Mesendoderm (in vitro differentiated cells): ENCODE data around the gene CCDC66.
"Not testable (repeated sequence)": the region's sequence is repeated elsewhere in the genome, so short reads cannot be mapped to it uniquely, and the experiment has no call there.

ENCODE experiments used
- DNase-seq: peaks from one replicate; pipeline ENCODE4 v3.0.0; 2013
- H2AK5ac ChIP-seq: 2 replicates; pipeline ENCODE4 v1.6.1; 2013; ENCODE audit warnings: low read length, inconsistent platforms
- H2BK120ac ChIP-seq: 2 replicates; pipeline ENCODE4 v1.6.1; 2013; ENCODE audit warnings: low read depth, mild to moderate bottlenecking, low read length, moderate library complexity, mixed read lengths
- H2BK15ac ChIP-seq: replicated peaks from 2 replicates; pipeline ENCODE4 v1.6.1; 2013; ENCODE audit warnings: low read depth, mild to moderate bottlenecking, moderate library complexity
- H2BK5ac ChIP-seq: 2 replicates; pipeline ENCODE4 v1.6.1; 2013; ENCODE audit warnings: low read length, inconsistent platforms
- H3K18ac ChIP-seq: 2 replicates; pipeline ENCODE4 v1.6.1; 2013; ENCODE audit warnings: mild to moderate bottlenecking, low read length, mixed read lengths
- H3K23ac ChIP-seq: one replicate; pipeline ENCODE4 v1.6.1; 2013; ENCODE audit warnings: low read length
- H3K27ac ChIP-seq: 2 replicates; pipeline ENCODE4 v1.5.1; 2013; ENCODE audit warnings: low read depth, mild to moderate bottlenecking, inconsistent platforms, low read length, moderate library complexity
- H3K27me3 ChIP-seq: 2 replicates; pipeline ENCODE4 v1.6.1; 2013; ENCODE audit warnings: low read length, control low read depth, mild to moderate bottlenecking, inconsistent platforms; ENCODE audit not compliant: insufficient read depth, poor library complexity
- H3K36me3 ChIP-seq: 2 replicates; pipeline ENCODE4 v1.6.1; 2013; ENCODE audit warnings: low read length, inconsistent platforms; ENCODE audit not compliant: control insufficient read depth, insufficient read depth
- H3K4ac ChIP-seq: one replicate; pipeline ENCODE4 v1.6.1; 2013; ENCODE audit warnings: low read depth, mild to moderate bottlenecking, low read length, moderate library complexity
- H3K4me1 ChIP-seq: 2 replicates; pipeline ENCODE4 v1.6.1; 2013; ENCODE audit warnings: low read depth, low read length, inconsistent platforms; ENCODE audit not compliant: control insufficient read depth
- H3K4me2 ChIP-seq: 2 replicates; pipeline ENCODE4 v1.6.1; 2013; ENCODE audit warnings: low read length
- H3K4me3 ChIP-seq: 2 replicates; pipeline ENCODE4 v1.5.1; 2013; ENCODE audit warnings: mild to moderate bottlenecking, low read length
- H3K56ac ChIP-seq: one replicate; pipeline ENCODE4 v1.6.1; 2013; ENCODE audit warnings: low read length
- H3K79me1 ChIP-seq: 2 replicates; pipeline ENCODE4 v1.6.1; 2013; ENCODE audit warnings: low read length, inconsistent platforms
- H3K79me2 ChIP-seq: 2 replicates; pipeline ENCODE4 v1.6.1; 2013; ENCODE audit warnings: mild to moderate bottlenecking, low read length; ENCODE audit not compliant: control insufficient read depth, insufficient read depth
- H3K9ac ChIP-seq: 2 replicates; pipeline ENCODE4 v1.6.1; 2013; ENCODE audit warnings: low read length, inconsistent platforms
- H4K5ac ChIP-seq: one replicate; pipeline ENCODE4 v1.6.1; 2013; ENCODE audit warnings: low read length
- H4K8ac ChIP-seq: one replicate; pipeline ENCODE4 v1.6.1; 2013; ENCODE audit warnings: low read depth, mild to moderate bottlenecking, control low read depth, low read length, moderate library complexity
- WGBS: extraction: QIAGEN DNeasy Blood & Tissue Kit; methylation state at CpG from one replicate; pipeline ENCODE4 v1.1.7; 2013; ENCODE audit warnings: low lambda C conversion rate, missing lambda C conversion rate; ENCODE audit not compliant: insufficient coverage; ENCODE audit errors: extremely low coverage; 5-methylcytosine and 5-hydroxymethylcytosine counted together

CCDC66 gene

DNA sequence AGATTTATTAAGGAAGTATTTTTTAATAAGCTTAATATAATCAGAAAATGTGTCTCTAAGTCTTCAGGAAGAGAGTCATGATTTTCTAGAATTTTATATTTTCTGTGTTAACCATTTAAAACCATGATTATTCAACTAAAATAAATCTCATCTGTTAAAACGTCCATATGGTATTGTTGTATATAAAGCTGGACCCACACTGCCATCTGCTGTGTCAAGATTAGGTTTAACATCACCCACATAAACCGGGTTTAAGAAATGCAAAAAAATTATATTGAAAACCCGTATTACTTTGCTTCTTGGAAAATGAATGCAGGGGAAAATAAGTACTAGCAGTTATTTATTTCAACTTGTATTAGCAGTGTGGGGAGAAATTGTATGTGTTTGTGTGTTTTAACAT is 9.5 kb upstream of the CCDC66 start:
- Histone ChIP-seq H2BK5ac (no peak overlapping the region), H2AK5ac (no peak overlapping the region), H3K36me3 (no peaks in the 10 kb centered on the region), H3K27ac (no peak overlapping the region), H4K8ac (no peak overlapping the region), H2BK15ac (no peak overlapping the region), H2BK120ac (no peak overlapping the region), H3K27me3 (no peaks in the 10 kb centered on the region), H3K18ac (no peak overlapping the region), H3K4ac (no peak overlapping the region), H4K5ac (no peak overlapping the region), H3K56ac (no peak overlapping the region), H3K4me3 (no peak overlapping the region), H3K9ac (no peak overlapping the region), H3K4me1 (no peaks in the 10 kb centered on the region), H3K23ac (no peak overlapping the region), H3K4me2 (no peak overlapping the region), H3K79me1 (no peaks in the 10 kb centered on the region), H3K79me2 (no peaks in the 10 kb centered on the region)
- WGBS = no CpG with 5 or more reads among the region's 3 CpGs
- DNase-seq = no peak

DNA sequence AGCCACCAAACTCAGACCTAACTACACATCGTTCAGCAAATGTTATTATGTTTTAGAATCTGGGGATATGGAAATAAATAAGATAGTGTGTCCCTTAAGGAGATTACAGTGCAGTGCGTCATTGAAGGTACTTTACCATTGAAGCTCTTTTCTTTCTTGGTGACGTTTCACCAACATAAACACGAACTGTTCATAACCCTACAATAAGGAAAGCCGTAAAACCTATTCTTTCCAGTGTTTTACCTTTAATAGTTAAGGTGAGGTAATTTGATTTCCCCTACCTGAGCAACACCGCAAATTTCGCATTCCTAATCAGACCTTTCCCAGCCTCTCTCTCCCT is 826 bp downstream of the CCDC66 start:
- Histone ChIP-seq H3K23ac (no peak overlapping the region), H3K4me2 (peak overlapping the region; percentile 64), H4K8ac (no peak overlapping the region), H2AK5ac (no peak overlapping the region), H3K4me1 (no peaks in the 10 kb centered on the region), H3K9ac (peak overlapping the region; percentile 82), H3K18ac (no peak overlapping the region), H3K27ac (no peak overlapping the region), H3K4ac (no peak overlapping the region), H3K56ac (peak overlapping the region; percentile 90), H3K27me3 (no peaks in the 10 kb centered on the region), H3K4me3 (peak overlapping the region; percentile 68), H2BK120ac (no peak overlapping the region), H3K79me1 (no peaks in the 10 kb centered on the region), H2BK15ac (no peak overlapping the region), H4K5ac (no peak overlapping the region), H3K36me3 (no peaks in the 10 kb centered on the region), H3K79me2 (peaks cover 5% of the 10 kb centered on the region), H2BK5ac (no peak overlapping the region)
- WGBS = no CpG with 5 or more reads among the region's 7 CpGs
- no peak for DNase-seq

DNA sequence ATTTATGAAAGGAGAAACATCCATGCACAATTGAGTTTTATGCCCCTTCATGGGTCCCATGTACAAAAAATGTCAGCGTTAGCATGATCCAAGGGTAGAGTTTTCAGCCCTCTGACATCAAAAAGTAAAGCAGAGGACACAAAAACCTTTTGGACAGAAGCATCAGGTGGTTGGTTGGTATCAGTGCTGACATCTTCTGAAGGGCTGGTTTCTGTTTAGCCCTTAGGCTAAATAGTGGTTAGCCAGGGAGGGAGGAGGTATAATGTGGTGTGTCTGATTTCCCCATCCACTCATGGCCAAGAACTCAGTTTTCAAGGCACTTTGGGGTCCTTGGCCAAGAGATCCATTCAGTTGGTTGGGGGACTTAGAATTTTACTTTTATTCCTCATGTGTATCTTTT is 16.5 kb downstream of the CCDC66 start:
- no peak overlapping the region for H3K56ac ChIP-seq
- no peak overlapping the region for H3K23ac ChIP-seq
- DNase-seq = no peak
- H2BK15ac ChIP-seq = no peak overlapping the region
- H2BK5ac ChIP-seq = no peak overlapping the region
- H3K4me1 ChIP-seq = no peaks in the 10 kb centered on the region
- no peak overlapping the region for H3K4ac ChIP-seq
- H2AK5ac ChIP-seq = no peak overlapping the region
- no peak overlapping the region for H3K4me2 ChIP-seq
- no peak overlapping the region for H3K4me3 ChIP-seq
- no peak overlapping the region for H3K27ac ChIP-seq
- H3K36me3 ChIP-seq = no peaks in the 10 kb centered on the region
- H4K5ac ChIP-seq = no peak overlapping the region
- peaks cover 1% of the 10 kb centered on the region for H3K79me1 ChIP-seq
- no CpG with 5 or more reads among the region's 1 CpG for WGBS
- no peak overlapping the region for H3K18ac ChIP-seq
- no peaks in the 10 kb centered on the region for H3K79me2 ChIP-seq
- no peak overlapping the region for H3K9ac ChIP-seq
- no peak overlapping the region for H2BK120ac ChIP-seq
- H4K8ac ChIP-seq = no peak overlapping the region
- no peaks in the 10 kb centered on the region for H3K27me3 ChIP-seq

DNA sequence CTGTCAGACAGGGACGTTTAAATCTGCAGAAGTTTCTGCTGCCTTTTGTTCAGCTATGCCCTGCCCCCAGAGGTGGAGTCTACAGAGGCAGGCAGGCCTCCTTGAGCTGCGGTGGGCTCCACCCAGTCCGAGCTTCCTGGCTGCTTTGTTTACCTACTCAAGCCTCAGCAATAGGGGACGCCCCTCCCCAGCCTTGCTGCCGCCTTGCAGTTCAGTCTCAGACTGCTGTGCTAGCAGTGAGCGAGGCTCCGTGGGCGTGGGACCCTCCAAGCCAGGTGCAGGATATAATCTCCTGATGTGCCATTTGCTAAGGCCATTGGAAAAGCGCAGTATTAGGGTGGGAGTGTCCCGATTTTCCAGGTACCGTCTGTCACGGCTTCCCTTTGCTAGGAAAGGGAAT is 25.0 kb downstream of the CCDC66 start:
- not testable (repeated sequence) for H3K23ac ChIP-seq, H3K4me2 ChIP-seq

DNA sequence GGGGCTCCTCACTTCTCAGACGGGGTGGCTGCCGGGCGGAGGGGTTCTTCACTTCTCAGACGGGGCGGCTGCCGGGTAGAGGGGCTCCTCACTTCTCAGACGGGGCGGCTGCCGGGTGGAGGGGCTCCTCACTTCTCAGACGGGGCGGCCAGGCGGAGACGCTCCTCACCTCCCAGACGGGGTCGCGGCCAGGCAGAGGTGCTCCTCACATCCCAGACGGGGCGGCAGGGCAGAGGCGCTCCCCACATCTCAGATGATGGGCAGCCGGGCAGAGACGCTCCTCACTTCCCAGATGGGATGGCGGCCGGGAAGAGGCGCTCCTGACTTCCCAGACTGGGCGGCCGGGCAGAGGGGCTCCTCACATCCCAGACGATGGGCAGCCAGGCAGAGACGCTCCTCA is 27.3 kb downstream of the CCDC66 start:
- H3K27ac ChIP-seq, DNase-seq, H3K79me1 ChIP-seq, H3K4me1 ChIP-seq, H2BK15ac ChIP-seq, H3K9ac ChIP-seq, H4K5ac ChIP-seq, H3K56ac ChIP-seq, H3K79me2 ChIP-seq, H3K18ac ChIP-seq, H3K23ac ChIP-seq, H3K4me3 ChIP-seq, H3K27me3 ChIP-seq, H3K4ac ChIP-seq, H2BK5ac ChIP-seq, H4K8ac ChIP-seq, H2BK120ac ChIP-seq, H3K36me3 ChIP-seq, H2AK5ac ChIP-seq, H3K4me2 ChIP-seq: not testable (repeated sequence)
- WGBS = no CpG with 5 or more reads among the region's 28 CpGs

More for the DNA sequence above, 25.0 kb downstream of the CCDC66 start:
- H2AK5ac ChIP-seq, H4K5ac ChIP-seq, H4K8ac ChIP-seq, H3K56ac ChIP-seq, H3K36me3 ChIP-seq, DNase-seq, H3K4me1 ChIP-seq, H3K27ac ChIP-seq, H3K9ac ChIP-seq, H3K27me3 ChIP-seq, H2BK15ac ChIP-seq, H2BK5ac ChIP-seq, H3K4me3 ChIP-seq, H3K4ac ChIP-seq, H3K18ac ChIP-seq, H2BK120ac ChIP-seq, H3K79me1 ChIP-seq, H3K79me2 ChIP-seq: not testable (repeated sequence)
- WGBS = no CpG with 5 or more reads among the region's 12 CpGs

DNA sequence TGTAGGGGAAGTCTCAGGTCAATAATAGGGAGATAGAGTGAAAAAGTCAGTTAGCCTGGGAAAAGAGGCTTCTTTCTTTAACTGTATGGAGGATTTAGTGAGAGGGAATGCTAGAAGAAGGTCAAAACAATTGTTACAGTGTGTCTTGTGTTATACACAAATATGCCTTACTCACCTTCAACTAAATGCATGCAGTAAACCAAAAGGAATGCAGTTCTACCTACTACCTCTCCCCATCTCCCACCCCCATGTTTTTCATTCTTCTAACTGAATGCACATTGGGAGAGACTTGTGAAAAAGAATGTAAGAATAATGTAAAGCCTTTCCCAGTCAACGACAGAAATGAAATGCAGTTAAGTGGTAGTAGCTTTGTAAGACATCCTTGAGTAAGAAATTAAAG is 33.8 kb downstream of the CCDC66 start:
- DNase-seq = peak; percentile 89
- H3K4me1 ChIP-seq = peaks cover 2% of the 10 kb centered on the region

More for the DNA sequence above, 33.8 kb downstream of the CCDC66 start:
- Histone ChIP-seq H4K8ac (no peak overlapping the region), H3K4me2 (no peak overlapping the region), H2AK5ac (no peak overlapping the region), H3K36me3 (no peaks in the 10 kb centered on the region), H3K9ac (no peak overlapping the region), H2BK15ac (no peak overlapping the region), H3K18ac (no peak overlapping the region), H3K79me1 (no peaks in the 10 kb centered on the region), H3K4me3 (no peak overlapping the region), H3K27ac (no peak overlapping the region), H3K4ac (no peak overlapping the region), H3K27me3 (no peaks in the 10 kb centered on the region), H3K79me2 (no peaks in the 10 kb centered on the region), H2BK120ac (no peak overlapping the region), H3K23ac (no peak overlapping the region), H2BK5ac (no peak overlapping the region), H3K56ac (no peak overlapping the region), H4K5ac (no peak overlapping the region)
- WGBS = no CpG with 5 or more reads among the region's 1 CpG
